ENCODE results near the gene ACP2. TPM values are rescaled to one million over a fixed set of nuclear protein-coding genes. Genes with fewer than 3 reads are reported as not detected.
"Not testable (repeated sequence)": the region's sequence is repeated elsewhere in the genome, so short reads cannot be mapped to it uniquely, and the experiment has no call there.

ACP2 gene
- total RNA-seq, 2 experiments from 2014 or later, result 24.5 to 26.5 TPM

DNA sequence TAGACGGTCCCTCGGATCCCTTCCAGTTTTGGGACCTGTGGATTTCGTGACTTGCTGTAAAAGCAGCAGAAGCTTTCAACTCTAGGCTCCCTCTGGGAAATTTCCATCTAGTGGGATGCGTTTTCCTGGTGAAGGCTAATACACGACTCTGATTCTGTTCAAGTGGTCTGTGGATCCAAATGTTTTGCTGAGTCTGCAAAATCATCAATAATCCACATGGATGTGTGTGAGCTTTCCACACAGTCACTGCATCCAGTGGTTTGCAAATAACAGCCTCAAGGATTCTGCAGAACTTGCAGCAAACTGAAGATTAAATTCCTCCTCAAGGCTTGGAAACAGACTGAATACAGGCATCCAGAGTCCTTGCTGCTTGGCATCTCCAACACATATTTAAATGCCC is 46.0 kb downstream of the ACP2 start:
- H3K79me2 ChIP-seq (ENCODE audit: insufficient read depth, low read depth, low read length), result no peaks in the 10 kb centered on the region
- intact Hi-C loops (cut with micrococcal nuclease; ENCODE audit: unreplicated experiment), result no loop called here
- H3K36me3 ChIP-seq (ENCODE audit: insufficient read depth, low read length), result no peaks in the 10 kb centered on the region
- no peaks in the 10 kb centered on the region for H4K20me1 ChIP-seq (ENCODE audit: insufficient read depth, low read length)
- POLR2A ChIA-PET, result interaction anchor here (0.6 to 1.2 kb wide), 3 partner anchors 13 to 734 kb away, joined by 3 read pairs; partner anchors contain the start of gene DDB2
- H3K9me3 ChIP-seq (ENCODE audit: low read length), result no peaks in the 10 kb centered on the region
- CTCF ChIA-PET (ENCODE audit: unreplicated experiment), result no interaction called here
- BruUV-seq (replicated peaks), result no TSS peak
- no peaks in the 10 kb centered on the region for H3K4me1 ChIP-seq (ENCODE audit: insufficient read depth, low read length, poor library complexity, severe bottlenecking)
- H3K9me2 ChIP-seq (ENCODE audit: insufficient read depth, low read length), result no peaks in the 10 kb centered on the region
- no peak overlapping the region for H2AFZ ChIP-seq (ENCODE audit: low read length)
- no peak for DNase-seq (ENCODE audit: low spot score)
- no peak overlapping the region for H3K4me3 ChIP-seq (ENCODE audit: low read depth, low read length, poor library complexity, severe bottlenecking)
- TF ChIP-seq, protein P1, sequence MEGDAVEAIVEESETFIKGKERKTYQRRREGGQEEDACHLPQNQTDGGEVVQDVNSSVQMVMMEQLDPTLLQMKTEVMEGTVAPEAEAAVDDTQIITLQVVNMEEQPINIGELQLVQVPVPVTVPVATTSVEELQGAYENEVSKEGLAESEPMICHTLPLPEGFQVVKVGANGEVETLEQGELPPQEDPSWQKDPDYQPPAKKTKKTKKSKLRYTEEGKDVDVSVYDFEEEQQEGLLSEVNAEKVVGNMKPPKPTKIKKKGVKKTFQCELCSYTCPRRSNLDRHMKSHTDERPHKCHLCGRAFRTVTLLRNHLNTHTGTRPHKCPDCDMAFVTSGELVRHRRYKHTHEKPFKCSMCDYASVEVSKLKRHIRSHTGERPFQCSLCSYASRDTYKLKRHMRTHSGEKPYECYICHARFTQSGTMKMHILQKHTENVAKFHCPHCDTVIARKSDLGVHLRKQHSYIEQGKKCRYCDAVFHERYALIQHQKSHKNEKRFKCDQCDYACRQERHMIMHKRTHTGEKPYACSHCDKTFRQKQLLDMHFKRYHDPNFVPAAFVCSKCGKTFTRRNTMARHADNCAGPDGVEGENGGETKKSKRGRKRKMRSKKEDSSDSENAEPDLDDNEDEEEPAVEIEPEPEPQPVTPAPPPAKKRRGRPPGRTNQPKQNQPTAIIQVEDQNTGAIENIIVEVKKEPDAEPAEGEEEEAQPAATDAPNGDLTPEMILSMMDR (conservative IDR thresholded peaks at IDR 0.05; ENCODE audit: low read length), result no peak
- no peak for TF ChIP-seq EZH2phosphoT487 (IDR thresholded peaks at IDR 0.05; ENCODE audit: borderline replicate concordance, low read depth, low read length)
- no peak overlapping the region for H3K4me2 ChIP-seq (ENCODE audit: low read length)
- H3K27ac ChIP-seq (ENCODE audit: low read depth, low read length, poor library complexity, severe bottlenecking), result no peak overlapping the region

DNA sequence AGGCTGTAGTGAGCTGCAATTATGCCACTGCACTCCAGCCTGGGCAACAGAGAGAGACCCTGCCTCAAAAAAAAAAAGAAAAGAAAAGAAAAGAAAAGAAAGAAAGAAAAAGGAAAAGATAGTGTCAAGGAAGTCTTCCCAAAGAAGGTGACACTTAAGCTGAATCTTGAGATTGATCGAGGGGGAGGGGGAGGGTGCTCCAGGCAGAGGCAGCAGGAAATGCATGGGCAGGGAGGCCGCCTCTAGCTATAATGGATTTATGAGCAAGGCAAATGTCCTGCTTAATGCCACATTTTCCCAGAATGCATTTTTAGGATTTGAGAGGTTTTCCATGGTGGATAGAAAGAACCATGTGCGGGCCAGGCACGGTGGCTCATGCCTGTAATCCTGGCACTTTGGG is 47.6 kb downstream of the ACP2 start:
- DNase-seq (ENCODE audit: low spot score), result no peak
- Histone ChIP-seq H3K9me3 (ENCODE audit: low read length) (no peaks in the 10 kb centered on the region), H3K27ac (ENCODE audit: low read depth, low read length, poor library complexity, severe bottlenecking) (no peak overlapping the region), H3K9me2 (ENCODE audit: insufficient read depth, low read length) (no peaks in the 10 kb centered on the region), H3K4me2 (ENCODE audit: low read length) (no peak overlapping the region), H2AFZ (ENCODE audit: low read length) (no peak overlapping the region), H3K4me3 (ENCODE audit: low read depth, low read length, poor library complexity, severe bottlenecking) (no peak overlapping the region), H3K36me3 (ENCODE audit: insufficient read depth, low read length) (no peaks in the 10 kb centered on the region), H3K4me1 (ENCODE audit: insufficient read depth, low read length, poor library complexity, severe bottlenecking) (no peaks in the 10 kb centered on the region), H4K20me1 (ENCODE audit: insufficient read depth, low read length) (no peaks in the 10 kb centered on the region), H3K79me2 (ENCODE audit: insufficient read depth, low read depth, low read length) (no peaks in the 10 kb centered on the region)
- no TSS peak for BruUV-seq (replicated peaks)
- ChIA-PET CTCF (ENCODE audit: unreplicated experiment) (no interaction called here), POLR2A (interaction anchor here (0.7 kb wide), 1 partner anchor 14 kb away, joined by 5 read pairs; the partner anchor contains the start of gene DDB2)
- intact Hi-C loops (cut with micrococcal nuclease; ENCODE audit: unreplicated experiment), result no loop called here
- TF ChIP-seq, protein P1 (conservative IDR thresholded peaks at IDR 0.05; ENCODE audit: low read length), result no peak

DNA sequence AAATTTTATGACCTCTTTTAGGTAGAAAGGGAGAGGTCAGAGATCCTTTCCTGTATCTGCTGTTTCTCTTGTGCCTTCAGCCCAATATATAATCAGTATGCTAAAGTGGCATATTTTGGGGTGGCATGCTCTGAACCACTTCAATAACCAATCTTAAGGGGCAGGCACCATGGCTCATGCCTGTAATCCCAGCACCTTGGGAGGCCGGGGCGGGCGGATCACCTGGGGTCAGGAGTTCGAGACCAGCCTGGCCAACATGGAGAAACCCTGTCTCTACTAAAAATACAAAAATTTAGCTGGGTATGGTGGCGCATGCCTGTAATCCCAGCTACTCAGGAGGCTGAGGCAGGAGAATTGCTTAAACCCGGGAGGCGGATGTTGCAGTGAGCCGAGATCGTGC is 50.5 kb downstream of the ACP2 start:
- H3K4me2 ChIP-seq (ENCODE audit: low read length); POLR2A ChIA-PET; H2AFZ ChIP-seq (ENCODE audit: low read length); H3K27ac ChIP-seq (ENCODE audit: low read depth, low read length, poor library complexity, severe bottlenecking); H3K9me2 ChIP-seq (ENCODE audit: insufficient read depth, low read length); DNase-seq (ENCODE audit: low spot score); intact Hi-C loops (cut with micrococcal nuclease; ENCODE audit: unreplicated experiment); H3K79me2 ChIP-seq (ENCODE audit: insufficient read depth, low read depth, low read length); H3K36me3 ChIP-seq (ENCODE audit: insufficient read depth, low read length); BruUV-seq (replicated peaks); H4K20me1 ChIP-seq (ENCODE audit: insufficient read depth, low read length); H3K4me3 ChIP-seq (ENCODE audit: low read depth, low read length, poor library complexity, severe bottlenecking); H3K4me1 ChIP-seq (ENCODE audit: insufficient read depth, low read length, poor library complexity, severe bottlenecking); CTCF ChIA-PET (ENCODE audit: unreplicated experiment); H3K9me3 ChIP-seq (ENCODE audit: low read length): not testable (repeated sequence)

Data from OCI-LY7 (cell line).